ENCODE data around the gene RPL15. TPM values are rescaled to one million over a fixed set of nuclear protein-coding genes. Genes with fewer than 3 reads are reported as not detected.

The RPL15 gene
- total RNA-seq, 4 donors from 2014 or later: 1,369 to 2,694 (median 1,710) TPM

DNA sequence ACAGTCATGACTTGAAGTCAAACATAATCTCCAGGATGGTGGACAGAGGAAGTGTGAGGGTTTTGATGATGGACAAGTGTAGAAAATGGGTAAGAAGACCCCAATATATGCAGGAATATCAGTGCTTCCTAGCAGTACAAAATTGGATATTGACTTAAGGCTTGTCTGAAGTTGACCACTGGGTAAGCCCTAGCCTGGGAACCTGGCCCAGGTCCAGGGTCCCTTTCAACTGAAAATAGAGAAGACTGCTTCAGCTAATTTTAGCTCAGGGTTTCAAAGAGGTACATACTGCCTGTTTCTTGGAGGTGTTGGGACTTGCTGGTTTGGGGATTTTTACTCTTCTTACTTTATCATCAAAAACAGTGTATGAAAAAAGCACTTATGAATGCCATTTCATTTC is 32.9 kb downstream of the RPL15 start:
- TF ChIP-seq, protein P1, sequence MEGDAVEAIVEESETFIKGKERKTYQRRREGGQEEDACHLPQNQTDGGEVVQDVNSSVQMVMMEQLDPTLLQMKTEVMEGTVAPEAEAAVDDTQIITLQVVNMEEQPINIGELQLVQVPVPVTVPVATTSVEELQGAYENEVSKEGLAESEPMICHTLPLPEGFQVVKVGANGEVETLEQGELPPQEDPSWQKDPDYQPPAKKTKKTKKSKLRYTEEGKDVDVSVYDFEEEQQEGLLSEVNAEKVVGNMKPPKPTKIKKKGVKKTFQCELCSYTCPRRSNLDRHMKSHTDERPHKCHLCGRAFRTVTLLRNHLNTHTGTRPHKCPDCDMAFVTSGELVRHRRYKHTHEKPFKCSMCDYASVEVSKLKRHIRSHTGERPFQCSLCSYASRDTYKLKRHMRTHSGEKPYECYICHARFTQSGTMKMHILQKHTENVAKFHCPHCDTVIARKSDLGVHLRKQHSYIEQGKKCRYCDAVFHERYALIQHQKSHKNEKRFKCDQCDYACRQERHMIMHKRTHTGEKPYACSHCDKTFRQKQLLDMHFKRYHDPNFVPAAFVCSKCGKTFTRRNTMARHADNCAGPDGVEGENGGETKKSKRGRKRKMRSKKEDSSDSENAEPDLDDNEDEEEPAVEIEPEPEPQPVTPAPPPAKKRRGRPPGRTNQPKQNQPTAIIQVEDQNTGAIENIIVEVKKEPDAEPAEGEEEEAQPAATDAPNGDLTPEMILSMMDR (IDR thresholded peaks at IDR 0.05; ENCODE audit: low read depth): no peak

DNA sequence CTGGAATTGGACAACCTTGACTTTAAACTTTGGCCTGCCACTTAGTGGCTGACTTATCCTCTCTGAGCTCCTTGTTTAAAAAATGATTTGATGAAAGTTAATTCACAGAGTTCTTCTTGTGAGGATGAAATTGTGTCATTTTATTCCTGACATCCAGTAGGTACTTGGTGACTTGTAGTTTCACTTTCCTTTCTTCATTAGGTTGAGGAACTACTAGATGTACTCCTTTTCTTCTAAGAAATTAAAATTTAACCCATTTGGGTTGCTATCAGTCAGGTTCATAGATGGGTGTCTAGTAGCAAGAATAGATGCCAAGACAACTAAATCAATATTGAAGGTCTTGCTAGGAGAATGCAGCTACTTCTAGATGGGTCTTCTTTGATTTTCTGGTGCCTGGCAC is 33.4 kb downstream of the RPL15 start:
- TF ChIP-seq, protein P1 (IDR thresholded peaks at IDR 0.05; ENCODE audit: low read depth): no peak

DNA sequence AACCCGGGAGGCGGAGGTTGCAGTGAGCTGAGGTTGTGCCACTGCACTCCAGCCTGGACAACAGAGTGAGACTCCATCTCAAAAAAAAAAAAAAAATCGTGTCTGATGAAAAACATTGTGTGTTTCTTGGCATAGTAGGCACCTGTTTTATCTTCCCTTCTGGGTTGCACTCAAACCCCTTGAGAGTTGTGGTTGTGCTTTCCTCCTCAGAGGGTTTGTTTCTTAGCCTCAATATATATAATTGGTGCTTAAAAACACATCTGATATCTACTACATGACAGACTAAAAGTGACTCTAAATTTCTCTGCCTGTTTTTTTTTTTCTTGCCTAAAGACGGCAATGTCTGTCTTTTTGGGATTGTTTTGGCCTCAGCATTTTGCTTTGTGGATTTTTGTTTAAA is 35.7 kb downstream of the RPL15 start:
- TF ChIP-seq, protein P1 (IDR thresholded peaks at IDR 0.05; ENCODE audit: low read depth): no peak

DNA sequence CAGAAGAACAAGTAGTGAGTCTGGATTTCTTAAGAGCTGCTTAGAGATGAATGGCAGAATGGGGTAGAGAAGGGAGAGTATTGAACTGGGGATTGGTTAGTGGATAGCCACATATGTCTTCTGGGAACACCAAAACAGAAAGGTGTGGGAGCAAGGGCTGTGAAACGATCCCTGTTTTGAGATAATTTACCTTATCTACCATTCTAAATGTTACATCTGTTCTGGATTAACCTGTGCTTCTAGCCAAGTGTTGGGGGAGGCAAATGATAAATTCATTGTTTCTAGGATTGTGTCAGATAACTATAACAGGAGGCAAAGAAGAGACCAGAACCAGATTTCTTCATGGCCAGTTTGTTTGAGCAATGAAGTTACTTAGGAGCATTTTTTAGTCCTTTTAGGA is 36.6 kb downstream of the RPL15 start:
- TF ChIP-seq, protein P1 (IDR thresholded peaks at IDR 0.05; ENCODE audit: low read depth): no peak

DNA sequence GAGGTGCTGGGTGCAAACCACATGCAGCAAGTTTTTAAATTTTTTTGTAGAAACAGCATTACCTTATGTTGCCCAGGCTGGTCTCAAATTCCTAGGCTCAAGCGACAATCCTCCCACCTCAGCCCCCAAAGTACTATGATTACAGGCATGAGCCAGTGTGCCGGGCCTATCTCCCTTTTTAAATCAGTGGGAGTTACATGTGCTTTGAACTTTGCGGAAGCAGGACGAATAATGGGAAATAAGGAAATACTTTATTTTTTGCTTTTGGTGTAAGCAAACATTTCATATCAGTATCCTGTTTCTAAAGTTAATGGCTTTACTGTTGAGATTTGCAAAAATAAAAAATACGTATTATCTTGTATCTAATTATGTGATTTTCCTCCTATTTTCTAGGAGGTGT is 37.2 kb downstream of the RPL15 start:
- TF ChIP-seq, protein P1 (IDR thresholded peaks at IDR 0.05; ENCODE audit: low read depth): no peak

DNA sequence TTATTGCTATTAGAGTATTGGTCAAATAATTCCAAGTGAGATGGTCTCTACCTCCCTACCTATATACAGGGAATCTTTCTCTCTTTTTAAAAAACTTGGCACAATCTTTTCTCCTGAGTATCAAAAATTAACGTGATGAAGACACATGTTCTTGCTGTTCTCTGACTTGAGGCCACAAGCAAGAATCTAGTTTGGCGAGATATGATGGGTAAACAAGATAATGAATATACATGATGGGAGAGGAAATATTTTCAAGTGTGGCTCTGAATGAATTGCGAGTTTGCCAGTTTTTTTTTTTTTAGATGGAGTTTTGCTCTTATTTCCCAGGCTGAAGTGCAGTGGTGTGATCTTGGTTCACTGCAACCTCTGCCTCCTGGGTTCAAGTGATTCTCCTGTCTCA is 39.8 kb downstream of the RPL15 start:
- TF ChIP-seq, protein P1 (IDR thresholded peaks at IDR 0.05; ENCODE audit: low read depth): no peak

DNA sequence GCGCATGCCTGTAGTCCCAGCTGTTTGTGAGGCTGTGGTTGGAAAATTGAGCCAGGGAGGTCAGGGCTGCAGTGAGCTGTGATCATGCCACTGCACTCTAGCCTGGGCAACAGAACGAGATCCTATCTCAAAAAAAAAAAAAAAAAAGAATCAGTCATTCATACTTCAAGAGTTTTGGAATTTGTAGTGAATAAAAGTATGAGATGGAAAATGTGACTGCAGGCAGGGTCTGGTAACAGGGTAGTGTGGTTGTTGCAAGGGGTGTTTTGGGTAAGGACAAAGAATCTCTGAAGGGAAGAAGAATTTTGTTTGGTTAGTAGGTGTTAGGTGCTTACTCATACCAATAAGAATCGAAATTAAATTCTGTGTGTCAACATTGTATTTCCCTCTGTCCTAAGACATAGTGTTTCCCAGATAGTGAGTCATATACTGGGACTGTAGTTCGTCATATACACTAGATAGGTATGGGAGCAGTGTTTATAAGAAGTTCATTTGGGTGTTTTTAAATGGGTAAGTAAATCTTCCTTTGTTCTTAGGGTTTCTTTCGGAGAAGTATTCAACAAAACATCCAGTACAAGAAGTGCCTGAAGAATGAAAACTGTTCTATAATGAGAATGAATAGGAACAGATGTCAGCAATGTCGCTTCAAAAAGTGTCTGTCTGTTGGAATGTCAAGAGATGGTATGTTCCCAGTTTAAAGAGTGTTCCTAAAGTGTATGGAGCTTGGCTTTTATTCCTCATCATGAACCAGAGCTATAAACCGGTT is 42.4 kb downstream of the RPL15 start:
- TF ChIP-seq, protein P1 (IDR thresholded peaks at IDR 0.05; ENCODE audit: low read depth): no peak

Data from subcutaneous adipose tissue (tissue), 4 donors.